DMS53 treated with DMSO at 0.1 percent for 48 hours (cell line): ENCODE results near the gene NHERF2.
"Not testable (repeated sequence)": the region's sequence is repeated elsewhere in the genome, so short reads cannot be mapped to it uniquely, and the experiment has no call there.

ENCODE experiments used
- DNase-seq: peaks from one replicate; lab custom pipeline; 2025; ENCODE audit not compliant: unreplicated experiment; lab: John Stamatoyannopoulos, UW

NHERF2 gene

GRCh38 chr16:2025878-2026460 is 733 bp upstream of the NHERF2 start:
- DNase-seq = no peak

GRCh38 chr16:2027024-2028010 is 615 bp downstream of the NHERF2 start:
- DNase-seq = peak; percentile 10

GRCh38 chr16:2028146-2028545 is 1.4 kb downstream of the NHERF2 start:
- DNase-seq = no peak

GRCh38 chr16:2028620-2029220 is 2.0 kb downstream of the NHERF2 start:
- no peak for DNase-seq

GRCh38 chr16:2029350-2029749 is 2.6 kb downstream of the NHERF2 start:
- no peak for DNase-seq

GRCh38 chr16:2030036-2030435 is 3.3 kb downstream of the NHERF2 start:
- no peak for DNase-seq

GRCh38 chr16:2031081-2031577 is 4.4 kb downstream of the NHERF2 start:
- no peak for DNase-seq

GRCh38 chr16:2032285-2033056 is 5.8 kb downstream of the NHERF2 start:
- no peak for DNase-seq

- DNase-seq = no peak
These were observed 6.6 kb downstream of the NHERF2 start for GRCh38 chr16:2033057-2033908.

GRCh38 chr16:2033909-2034695 is 7.4 kb downstream of the NHERF2 start:
- not testable (repeated sequence) for DNase-seq

GRCh38 chr16:2034696-2035430 is 8.2 kb downstream of the NHERF2 start:
- no peak for DNase-seq

GRCh38 chr16:2035431-2036199 is 8.9 kb downstream of the NHERF2 start:
- DNase-seq = peak; percentile 11

GRCh38 chr16:2036200-2036966 is 9.7 kb downstream of the NHERF2 start:
- no peak for DNase-seq

- no peak for DNase-seq
These were observed 10.4 kb downstream of the NHERF2 start for GRCh38 chr16:2037115-2037514.

- no peak for DNase-seq
These were observed 11.1 kb downstream of the NHERF2 start for GRCh38 chr16:2037647-2038381.
